GM19463 (cell line): Measurements from ENCODE around the gene HOTAIR.

Source experiments
- ATAC-seq: cut with Tn5 transposase; IDR thresholded peaks from one replicate; pipeline ENCODE4 v1.9.1; 2021; ENCODE audit warnings: mild to moderate bottlenecking, moderate library complexity; ENCODE audit not compliant: unreplicated experiment

The HOTAIR gene

DNA sequence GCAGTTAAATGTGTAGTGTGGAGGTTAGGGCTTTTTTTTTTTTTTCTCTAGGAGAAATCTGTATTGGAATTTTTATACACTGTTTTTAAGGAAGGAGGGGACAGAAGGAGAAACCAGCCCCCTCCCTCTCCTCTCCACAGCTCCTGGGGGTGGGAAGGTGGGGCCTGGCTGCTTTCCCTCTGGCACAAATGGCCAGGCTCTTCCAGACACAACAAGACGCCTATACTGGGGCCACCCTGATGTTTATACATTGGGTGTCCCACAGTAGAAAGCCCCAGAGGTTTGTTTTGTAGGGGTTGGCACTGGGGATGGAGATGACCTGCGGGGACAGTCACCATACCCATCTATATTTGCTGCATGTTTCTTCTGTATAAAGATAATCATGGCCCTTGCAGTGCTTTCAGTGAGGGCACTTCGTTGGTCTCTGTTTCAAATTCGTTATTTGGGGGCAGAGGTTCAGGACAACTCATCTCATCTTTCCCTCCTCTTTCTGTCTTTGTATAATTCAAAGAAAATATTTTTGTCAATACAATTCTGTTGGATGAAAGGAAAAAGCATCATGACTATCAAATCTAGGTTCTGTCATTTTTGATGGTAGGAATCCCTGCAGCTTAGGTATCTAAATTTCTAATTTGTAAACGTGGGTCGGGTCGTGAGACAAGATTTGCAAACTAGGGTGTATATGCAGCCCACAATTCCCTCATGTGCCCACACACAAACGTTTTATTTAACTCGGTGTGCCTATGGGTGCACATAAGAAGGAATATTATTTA is 2.3 kb upstream of the HOTAIR start:
- no peak for ATAC-seq

DNA sequence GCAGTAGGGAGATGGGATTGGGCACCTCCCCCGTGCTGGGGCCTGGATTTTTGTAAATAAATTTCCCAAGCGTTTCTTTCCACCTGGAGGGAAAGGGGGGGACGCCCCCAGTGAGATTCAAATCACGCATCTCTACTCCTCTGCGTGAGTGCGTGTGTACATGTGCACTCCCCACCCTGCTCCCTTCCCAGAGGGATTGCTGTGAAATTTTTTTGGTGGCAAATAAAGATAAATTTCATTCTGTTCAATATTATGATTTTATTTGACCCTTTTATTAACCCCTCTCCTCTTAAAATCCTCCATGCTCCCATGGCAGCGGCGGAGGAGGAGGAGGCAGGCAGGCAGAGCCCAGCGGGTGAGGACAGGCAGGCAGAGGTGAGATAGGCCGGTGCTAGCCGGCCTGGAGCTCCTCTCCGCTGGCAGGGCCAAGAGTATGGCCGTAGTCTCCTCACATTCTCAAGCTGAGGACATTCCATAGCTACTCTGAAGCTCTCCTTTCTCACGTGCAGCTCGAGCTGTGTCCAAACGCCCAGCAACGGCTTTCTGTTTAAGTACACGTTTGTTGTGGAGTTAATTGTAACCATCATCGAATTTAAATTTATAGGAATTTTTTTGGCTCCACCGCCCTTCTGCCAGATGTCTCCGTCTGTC is 1.5 kb upstream of the HOTAIR start:
- ATAC-seq: no peak

DNA sequence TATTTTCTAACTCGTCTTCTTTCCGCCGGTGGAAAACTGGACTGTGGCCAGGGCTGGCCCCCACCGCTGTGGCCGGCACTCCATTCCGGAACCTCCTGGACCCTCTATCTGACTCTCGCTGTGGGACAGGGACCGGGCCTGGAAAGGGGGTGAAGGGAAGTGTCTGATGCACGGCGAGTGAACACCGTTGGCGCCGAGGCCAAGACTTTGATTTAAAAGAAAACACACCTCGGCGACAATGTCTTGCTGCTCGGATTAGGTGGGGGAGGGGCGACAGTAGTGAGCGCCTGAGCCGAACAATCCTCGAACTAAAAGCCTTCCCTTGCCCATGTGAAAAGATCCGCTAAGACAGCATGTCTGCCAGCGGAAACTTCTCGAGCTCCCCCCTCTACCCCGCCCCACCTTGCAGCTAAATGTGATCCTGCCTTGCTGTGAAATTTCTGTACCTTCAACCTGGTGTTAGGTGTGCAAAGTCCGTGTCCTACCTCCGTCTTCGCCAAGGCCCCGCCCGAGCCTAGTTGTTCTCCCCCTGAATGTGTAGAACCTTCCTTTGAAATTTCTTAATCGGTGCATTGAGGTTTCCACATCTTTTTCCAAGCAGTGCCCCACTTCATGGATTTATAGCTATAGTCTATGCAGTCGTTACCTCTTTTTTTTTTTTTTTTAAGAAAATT is 862 bp upstream of the HOTAIR start:
- ATAC-seq: no peak

DNA sequence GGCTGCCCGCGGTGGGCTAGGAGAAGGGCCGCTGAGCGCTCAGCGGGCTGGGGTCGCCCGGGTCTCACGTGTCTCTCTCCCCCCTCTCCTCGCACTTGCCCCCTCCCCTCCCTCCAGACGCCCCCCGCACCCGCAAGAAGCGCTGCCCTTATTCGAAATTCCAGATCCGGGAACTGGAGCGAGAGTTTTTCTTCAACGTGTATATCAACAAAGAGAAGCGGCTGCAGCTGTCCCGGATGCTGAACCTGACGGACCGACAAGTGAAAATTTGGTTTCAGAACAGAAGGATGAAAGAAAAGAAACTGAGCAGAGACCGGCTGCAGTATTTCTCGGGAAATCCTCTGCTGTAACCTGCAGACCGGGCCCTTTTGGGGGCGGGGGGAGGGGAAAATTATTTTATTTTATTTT is 314 bp upstream of the HOTAIR start:
- ATAC-seq: no peak

DNA sequence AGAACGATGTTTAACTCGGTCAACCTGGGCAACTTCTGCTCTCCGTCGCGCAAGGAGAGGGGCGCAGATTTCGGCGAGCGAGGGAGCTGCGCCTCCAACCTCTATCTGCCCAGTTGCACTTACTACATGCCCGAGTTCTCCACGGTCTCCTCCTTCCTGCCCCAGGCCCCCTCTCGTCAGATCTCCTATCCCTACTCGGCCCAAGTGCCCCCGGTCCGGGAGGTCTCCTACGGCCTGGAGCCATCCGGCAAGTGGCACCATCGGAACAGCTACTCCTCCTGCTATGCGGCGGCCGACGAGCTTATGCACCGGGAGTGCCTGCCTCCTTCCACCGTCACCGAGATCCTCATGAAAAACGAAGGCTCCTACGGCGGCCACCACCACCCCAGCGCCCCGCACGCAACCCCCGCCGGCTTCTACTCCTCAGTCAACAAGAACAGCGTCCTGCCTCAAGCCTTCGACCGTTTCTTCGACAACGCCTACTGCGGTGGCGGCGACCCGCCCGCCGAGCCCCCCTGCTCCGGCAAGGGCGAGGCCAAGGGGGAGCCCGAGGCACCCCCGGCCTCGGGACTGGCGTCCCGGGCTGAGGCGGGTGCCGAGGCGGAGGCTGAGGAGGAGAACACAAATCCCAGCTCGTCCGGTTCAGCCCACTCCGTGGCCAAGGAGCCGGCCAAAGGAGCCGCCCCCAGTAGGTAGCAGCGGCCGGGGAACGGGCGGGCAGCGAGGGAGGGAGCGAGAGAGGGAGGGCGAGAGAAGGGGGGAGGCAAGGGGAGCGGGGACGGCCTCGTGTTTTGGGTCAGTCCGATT is 1.3 kb downstream of the HOTAIR start:
- no peak for ATAC-seq

DNA sequence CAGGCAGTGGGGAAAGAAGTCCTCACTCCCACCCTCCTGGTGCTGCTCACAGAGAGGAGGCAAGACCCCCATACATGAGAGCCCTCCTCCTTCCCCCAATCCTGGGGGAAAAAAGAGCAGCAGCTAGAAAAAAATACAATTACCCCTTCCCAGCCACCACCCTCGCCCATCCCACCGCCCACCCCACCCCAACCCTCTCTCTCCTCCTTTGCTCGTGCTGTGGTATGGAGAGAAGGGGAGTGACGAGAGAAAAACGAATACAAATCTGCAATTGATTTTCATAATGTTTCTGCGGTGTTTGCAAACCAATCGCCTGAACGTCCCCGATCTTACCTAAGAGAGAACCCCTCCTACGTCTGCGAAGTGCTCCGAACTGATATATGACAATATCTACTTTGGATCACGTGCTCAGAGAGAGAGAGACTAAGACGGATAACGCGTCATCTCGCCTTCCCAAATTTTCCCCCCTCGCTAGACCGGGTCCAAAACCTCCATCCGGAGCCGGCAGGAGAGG is 2.0 kb downstream of the HOTAIR start, which contains the start of gene HOXC11:
Gene HOXC11, plus strand, starts transcription at position 405 of the 514 bp plus-strand sequence. CDS start 116 bp downstream, outside the sequence.
- no peak for ATAC-seq

DNA sequence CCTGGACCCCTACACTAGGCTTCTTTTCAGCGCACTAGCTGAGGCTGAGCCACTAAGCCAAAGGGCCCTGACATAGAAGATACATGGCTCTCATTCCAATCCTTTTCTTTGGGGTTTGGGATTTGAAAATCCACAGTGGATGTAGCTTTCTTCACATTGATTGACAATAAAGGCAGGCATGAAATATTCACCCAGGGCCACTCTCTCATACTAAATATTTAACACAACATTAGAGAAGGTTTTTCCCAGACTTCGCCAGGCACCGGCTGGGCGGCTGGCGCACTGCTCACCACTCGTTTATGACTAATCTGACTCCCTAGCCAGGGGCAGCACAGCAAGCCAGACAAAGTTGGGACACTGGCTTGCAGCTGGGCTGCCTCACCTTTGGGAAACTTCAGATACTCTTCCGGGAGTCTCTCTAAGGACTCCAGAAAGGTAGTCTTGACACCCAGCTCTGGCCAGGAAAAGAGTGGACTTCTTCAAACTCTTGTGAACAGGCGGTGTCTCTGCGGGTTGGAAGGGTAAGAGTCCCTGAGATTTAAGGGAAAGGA is 2.5 kb downstream of the HOTAIR start:
- no peak for ATAC-seq

DNA sequence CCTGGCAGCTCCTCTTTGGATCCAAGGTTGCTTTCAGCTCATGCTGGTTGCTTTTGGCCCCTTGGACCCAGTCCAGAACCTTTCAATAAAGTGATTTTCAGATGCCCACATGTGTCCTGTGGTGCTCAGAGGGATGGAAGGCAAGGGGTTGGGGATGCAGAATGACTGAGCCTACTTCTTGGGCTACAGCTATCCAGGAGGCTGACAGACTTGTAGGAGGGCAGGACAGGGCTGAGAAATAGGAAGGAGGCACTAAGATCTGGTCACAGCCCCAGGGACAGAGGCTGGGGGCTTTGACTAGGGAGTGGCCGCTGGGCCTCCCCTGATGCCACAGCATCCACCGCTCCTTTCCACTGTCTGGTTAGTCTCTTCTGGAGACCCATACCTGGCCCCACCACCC is 3.1 kb downstream of the HOTAIR start:
- ATAC-seq: no peak

DNA sequence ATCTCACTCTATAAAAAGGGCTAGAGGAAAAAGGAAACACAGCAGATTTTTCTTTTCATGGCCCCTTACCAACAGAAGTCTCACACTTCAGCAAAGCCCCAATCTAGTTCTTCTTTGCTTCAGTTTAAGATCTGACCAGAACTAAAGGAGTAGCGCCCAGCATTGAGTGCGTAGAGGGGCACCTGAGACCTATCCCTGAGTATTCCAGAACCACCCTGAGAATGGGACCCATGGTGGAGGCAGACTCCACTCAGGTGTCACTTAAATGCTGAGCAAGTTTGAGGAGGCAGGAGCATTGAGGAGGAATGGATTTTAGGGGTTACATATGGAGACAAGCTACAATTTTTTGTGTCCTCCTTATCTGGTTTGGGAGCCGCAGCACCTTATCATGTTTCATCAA is 3.6 kb downstream of the HOTAIR start:
- no peak for ATAC-seq

DNA sequence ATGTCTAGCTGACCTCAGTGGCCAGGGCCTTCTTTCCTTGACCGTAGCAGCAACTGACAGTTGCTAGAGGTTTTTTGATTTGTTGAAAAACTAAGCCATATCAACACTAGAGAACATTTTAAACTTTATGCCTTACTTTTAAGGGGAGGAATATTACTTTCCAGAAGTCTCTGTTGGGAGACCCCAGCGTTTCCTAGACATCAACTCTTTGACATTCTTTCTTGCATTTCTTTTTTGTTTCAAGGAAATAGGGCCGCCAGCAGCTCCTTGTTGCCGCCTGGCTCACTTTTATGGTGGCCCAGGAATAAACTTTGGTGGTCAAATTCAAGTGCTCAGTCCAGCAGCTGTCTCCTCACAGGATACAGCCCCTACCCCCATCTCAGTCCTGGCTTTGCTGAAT is 4.3 kb downstream of the HOTAIR start:
- no peak for ATAC-seq

DNA sequence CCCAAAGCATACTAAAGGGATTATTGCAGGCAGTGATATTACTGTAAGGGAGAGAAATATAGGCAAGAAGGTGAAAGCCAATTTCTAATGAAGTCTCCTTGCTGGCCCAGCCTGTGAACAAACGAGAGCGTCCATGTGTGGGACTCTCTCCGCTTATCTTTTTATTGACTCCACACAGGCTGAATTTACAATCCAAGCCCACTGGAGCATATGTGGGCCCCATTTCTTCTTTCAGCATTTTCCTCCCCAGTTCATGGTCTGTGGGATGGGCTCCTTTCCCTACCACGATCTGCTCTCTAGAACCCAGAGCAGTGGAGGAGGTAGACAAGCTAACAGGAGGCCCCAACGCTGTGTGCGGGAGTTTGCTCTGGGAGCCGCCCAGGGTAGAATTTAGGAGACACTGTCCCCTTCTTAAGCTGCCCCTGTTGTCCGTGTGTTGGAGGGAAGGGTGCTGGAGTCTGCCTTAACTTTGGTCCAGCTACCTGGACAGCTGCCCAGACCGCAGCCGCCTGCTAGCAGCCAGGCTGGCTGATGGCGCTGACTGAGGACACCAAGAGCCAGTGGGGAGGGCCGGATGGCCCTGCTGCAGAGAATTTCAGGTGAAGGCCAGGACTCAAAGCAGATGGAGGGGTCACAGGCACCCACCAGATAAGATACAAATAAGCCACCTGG is 5.0 kb downstream of the HOTAIR start:
- ATAC-seq: no peak

DNA sequence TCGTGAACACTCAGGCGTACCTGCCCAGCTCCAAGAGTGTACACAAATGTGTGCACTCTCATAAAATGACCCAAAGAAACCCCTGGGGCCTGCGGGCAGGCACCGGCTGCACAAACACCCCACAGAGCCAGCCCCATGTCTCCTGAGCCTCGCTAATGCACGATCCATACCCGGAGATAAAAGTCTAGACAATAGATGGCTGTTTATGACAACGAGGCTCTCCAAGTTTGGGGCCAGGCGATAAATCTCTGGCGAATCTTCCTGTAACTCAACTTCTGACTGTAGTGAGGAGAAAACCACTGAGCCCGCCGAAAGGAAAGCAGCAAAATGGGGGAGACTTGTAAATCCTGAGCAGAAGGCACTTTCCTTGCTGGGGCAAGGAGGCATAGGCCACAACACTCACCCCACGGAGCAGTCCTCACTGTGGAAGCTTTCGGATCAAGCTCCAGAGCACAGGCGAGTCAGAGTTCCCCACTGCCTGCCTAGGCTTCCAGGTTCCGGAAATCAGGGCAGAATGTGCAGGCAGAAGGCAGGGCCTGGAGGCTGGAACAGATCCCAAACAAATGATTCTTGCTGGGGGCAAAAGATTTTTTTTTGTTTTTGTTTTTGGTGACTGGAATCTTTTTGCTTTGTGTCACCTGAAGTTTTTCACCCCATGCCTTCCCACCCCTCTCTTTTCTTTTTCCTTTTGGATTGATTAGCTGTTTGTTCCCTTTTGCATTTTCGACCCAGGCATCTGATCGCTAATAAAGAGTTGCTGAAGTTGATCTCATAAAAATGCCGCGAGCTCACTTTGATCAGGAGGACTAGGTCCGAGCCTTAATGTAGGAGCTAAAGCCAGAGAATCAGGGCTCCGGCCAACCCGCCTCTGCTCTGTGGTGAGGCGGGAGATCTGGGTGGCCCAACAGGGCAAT is 6.3 kb downstream of the HOTAIR start:
- ATAC-seq: no peak

DNA sequence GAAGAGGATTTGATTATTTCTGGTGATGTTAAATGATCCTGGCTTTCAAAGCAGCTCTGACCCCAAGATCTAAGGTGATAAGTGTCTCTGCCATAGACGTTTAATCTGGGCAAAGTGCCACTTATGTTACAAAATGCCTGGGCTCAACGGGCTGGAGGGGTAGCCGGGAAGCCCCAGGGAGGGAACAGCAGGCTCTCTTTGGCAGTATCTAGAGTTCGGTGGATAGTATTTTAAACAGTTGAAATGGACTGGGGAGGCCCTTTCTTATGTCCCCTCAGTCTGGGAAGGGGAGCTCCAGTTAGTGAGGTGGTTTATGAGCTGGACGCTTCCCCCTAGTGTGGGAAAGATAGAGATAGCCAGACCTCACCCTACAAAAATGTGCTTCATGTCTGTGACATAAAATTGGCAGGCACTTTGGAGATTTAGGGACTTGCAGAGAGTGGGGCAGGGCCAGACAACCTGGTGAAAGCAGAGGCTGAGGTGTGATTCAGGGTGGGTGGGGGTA is 7.3 kb downstream of the HOTAIR start:
- no peak for ATAC-seq

DNA sequence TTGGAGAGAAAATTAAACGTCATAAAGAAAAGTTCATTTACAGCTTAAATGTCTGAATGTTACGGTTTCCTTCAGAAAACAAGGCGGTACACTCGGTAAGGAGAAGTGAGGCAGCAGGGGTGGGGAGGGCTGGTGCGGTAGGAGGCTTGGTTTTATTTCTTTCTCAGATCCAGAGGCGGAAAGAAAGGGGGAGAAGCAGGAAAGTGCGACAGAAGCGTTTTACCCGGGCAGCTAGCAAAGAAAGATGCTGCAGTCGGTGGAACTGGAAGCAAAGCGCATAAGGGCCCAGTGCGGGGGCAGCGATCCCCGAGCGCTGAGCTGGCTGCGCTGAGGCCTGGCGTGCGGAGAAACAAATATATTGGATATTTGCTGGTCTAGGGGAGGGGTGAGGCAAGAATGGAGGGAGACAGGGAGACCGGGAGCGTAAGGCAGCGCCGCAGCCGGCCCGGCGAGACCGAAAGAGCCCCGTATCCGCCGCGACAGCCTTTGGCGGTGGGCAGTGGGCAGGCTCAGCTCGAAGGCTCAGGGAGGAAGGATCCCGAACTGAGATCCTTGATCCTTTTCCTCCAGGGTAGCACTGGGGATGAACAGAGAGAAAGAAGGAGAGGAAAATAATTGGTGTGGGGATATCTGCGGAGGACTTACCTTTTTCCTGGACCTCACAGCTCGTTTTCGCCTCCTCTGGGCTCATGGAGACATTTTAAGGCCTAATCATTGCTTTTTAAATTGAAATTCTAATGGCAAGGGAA is 8.2 kb downstream of the HOTAIR start:
- no peak for ATAC-seq

DNA sequence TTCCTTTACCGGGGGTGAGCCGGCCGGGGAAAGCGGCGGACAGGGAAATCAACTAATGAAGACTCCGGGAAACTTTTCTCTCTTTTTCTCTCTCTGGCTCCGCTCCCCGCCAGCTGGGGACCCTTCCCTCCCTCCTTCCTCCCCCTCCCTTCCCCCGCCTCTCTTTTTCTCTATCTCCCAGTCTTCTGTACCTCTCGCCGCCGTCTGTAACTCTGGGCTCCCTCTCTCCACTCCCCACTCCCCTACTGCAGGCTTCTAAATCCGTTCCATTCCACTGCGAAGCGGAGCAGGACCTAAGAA is 8.7 kb downstream of the HOTAIR start:
- no peak for ATAC-seq

DNA sequence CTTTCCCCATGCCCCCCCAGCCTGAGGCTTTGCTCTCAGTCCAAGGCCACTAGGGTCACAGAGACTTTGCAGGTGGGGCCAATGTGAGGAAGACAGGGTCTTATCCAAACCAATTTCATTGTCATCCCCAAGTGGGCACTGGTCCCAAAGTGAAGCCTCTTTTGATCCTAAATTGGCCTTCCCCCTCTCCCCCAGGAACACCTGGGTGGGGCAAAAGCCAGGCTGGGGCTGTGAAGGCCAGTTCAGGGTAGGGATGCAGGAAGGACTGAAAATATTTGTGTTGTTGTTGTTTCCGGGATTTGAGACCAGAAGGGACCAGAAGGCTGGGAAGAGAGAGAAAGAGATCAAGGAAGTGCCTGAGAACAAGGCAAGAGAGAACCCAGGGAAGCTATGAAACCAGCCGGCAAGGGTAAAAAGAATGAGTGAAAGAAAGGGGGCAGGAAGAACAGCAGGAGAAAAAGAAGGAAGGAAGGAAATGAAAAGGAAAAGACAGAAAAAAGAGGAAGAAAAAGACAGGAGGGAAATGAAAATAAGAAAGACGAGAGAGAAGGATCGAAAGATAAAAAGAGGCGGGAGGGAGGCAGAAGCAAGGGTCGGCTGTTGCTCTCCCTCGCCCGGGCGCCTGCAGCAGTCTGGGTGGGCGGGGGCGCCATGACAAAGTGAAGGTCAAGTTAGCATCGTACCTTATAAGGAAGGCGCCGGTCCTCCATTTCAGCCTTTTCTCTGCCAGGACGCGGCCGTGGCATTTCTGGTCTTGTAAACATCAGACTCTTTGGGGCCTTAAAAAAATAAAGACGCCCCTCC is 9.3 kb downstream of the HOTAIR start:
- ATAC-seq: no peak

DNA sequence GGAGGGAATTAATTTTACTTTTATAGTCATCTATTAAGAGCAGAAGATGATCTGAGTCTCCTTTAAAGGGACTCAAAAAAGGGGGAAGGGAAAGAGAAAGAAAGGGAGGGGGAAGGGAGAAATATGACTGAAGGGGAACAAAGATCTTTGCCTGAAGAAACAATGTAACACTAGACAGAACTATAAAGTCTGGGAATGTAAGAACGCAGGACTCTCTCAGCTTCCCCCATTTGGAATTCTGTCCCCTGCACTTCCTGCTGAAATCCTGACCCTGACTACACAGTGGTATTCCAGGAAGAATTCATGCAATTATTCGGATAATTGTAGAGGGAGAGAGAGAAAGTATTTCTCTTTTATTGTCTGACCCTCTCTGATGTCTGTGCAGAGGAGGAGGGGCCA is 10.4 kb downstream of the HOTAIR start:
- ATAC-seq: no peak
